ENCODE results near the gene EMP2.

Gene EMP2

GRCh38 chr16:10564591-10564990 is 15.8 kb downstream of the EMP2 start:
- TF ChIP-seq REST (IDR thresholded peaks at IDR 0.05; ENCODE audit: insufficient read depth in 1 of 2, low read depth in 2 of 2, low read length in 2 of 2) = no peak
- no peak for TF ChIP-seq TAF1 (IDR thresholded peaks at IDR 0.05; ENCODE audit: borderline replicate concordance, insufficient read depth, low read length)
- no peak for TF ChIP-seq POLR2AphosphoS5 (IDR thresholded peaks at IDR 0.05; ENCODE audit: low read depth, low read length)
- no peak for TF ChIP-seq FOXP2 (optimal IDR thresholded peaks at IDR 0.05; ENCODE audit: borderline replicate concordance, extremely low read depth, extremely low read length, insufficient read depth)
- TF ChIP-seq SIN3A (IDR thresholded peaks at IDR 0.05; ENCODE audit: borderline replicate concordance, insufficient read depth, low read length) = no peak

- TF ChIP-seq FOXP2 (optimal IDR thresholded peaks at IDR 0.05; ENCODE audit: borderline replicate concordance, extremely low read depth, extremely low read length, insufficient read depth) (no peak), REST (IDR thresholded peaks at IDR 0.05; ENCODE audit: insufficient read depth in 1 of 2, low read depth in 2 of 2, low read length in 2 of 2) (no peak), POLR2AphosphoS5 (IDR thresholded peaks at IDR 0.05; ENCODE audit: low read depth, low read length) (no peak)
Observed at GRCh38 chr16:10562361-10562899, 18.0 kb downstream of the EMP2 start.

GRCh38 chr16:10561425-10561824 is 19.0 kb downstream of the EMP2 start:
- TF ChIP-seq FOXP2 (optimal IDR thresholded peaks at IDR 0.05; ENCODE audit: borderline replicate concordance, extremely low read depth, extremely low read length, insufficient read depth) = no peak
- no peak for TF ChIP-seq REST (IDR thresholded peaks at IDR 0.05; ENCODE audit: insufficient read depth in 1 of 2, low read depth in 2 of 2, low read length in 2 of 2)
- no peak for TF ChIP-seq SIN3A (IDR thresholded peaks at IDR 0.05; ENCODE audit: borderline replicate concordance, insufficient read depth, low read length)
- TF ChIP-seq POLR2AphosphoS5 (IDR thresholded peaks at IDR 0.05; ENCODE audit: low read depth, low read length) = no peak
- no peak for TF ChIP-seq TAF1 (IDR thresholded peaks at IDR 0.05; ENCODE audit: borderline replicate concordance, insufficient read depth, low read length)

- no peak for TF ChIP-seq SIN3A (IDR thresholded peaks at IDR 0.05; ENCODE audit: borderline replicate concordance, insufficient read depth, low read length)
- TF ChIP-seq POLR2AphosphoS5 (IDR thresholded peaks at IDR 0.05; ENCODE audit: low read depth, low read length) = no peak
- no peak for TF ChIP-seq REST (IDR thresholded peaks at IDR 0.05; ENCODE audit: insufficient read depth in 1 of 2, low read depth in 2 of 2, low read length in 2 of 2)
- no peak for TF ChIP-seq TAF1 (IDR thresholded peaks at IDR 0.05; ENCODE audit: borderline replicate concordance, insufficient read depth, low read length)
- no peak for TF ChIP-seq FOXP2 (optimal IDR thresholded peaks at IDR 0.05; ENCODE audit: borderline replicate concordance, extremely low read depth, extremely low read length, insufficient read depth)
Observed at GRCh38 chr16:10561001-10561400, 19.4 kb downstream of the EMP2 start.

All from PFSK-1 (cell line).